OCI-LY7 (cell line): ENCODE measurements around the gene TOM1L2.

Experiments used
- CTCF ChIP-seq: fragments of 200-600 bp; sonication (generic); conservative IDR thresholded peaks from 2 replicates; pipeline ENCODE4 v1.5.1; 2014; ENCODE audit warnings: mild to moderate bottlenecking, antibody characterized with exemption, low read length, moderate library complexity, mixed read lengths
- EZH2phosphoT487 ChIP-seq: fragments of 200-600 bp; sonication (generic); IDR thresholded peaks from 2 replicates; pipeline ENCODE4 v1.6.1; 2018; ENCODE audit warnings: low read depth, borderline replicate concordance, mild to moderate bottlenecking, mixed run types, antibody characterized with exemption, low read length, moderate library complexity, mixed read lengths

- TF ChIP-seq CTCF = no peak
- no peak for TF ChIP-seq EZH2phosphoT487
These were observed 166.6 kb downstream of the TOM1L2 start for GRCh38 chr17:17805575-17805974.
